ENCODE data around the gene SLC6A18. TPM values are rescaled to one million over a fixed set of nuclear protein-coding genes. Genes with fewer than 3 reads are reported as not detected.
"Not testable (repeated sequence)": the region's sequence is repeated elsewhere in the genome, so short reads cannot be mapped to it uniquely, and the experiment has no call there.

The SLC6A18 gene
- total RNA-seq, 4 donors from 2014 or later, result not detected

- Histone ChIP-seq H3K27me3 (no peaks in the 10 kb centered on the region), H3K9me3 (peaks cover 0 to 36% (median 0%) of the 10 kb centered on the region in 4 donors), H3K4me1 (no peaks in the 10 kb centered on the region), H3K4me3 (no peak overlapping the region), H3K36me3 (no peaks in the 10 kb centered on the region), H3K27ac (no peak overlapping the region)
- no peak for TF ChIP-seq POLR2A (IDR thresholded peaks at IDR 0.05)
- TF ChIP-seq EP300 (IDR thresholded peaks at IDR 0.05), result no peak
- WGBS, 2 donors, result 80 to 89% methylated on average over 16 of the region's 16 CpGs
- DNase-seq (ENCODE audit: low spot score in 2 of 2), result no peak
Observed at GRCh38 chr5:1274471-1274870, 49.3 kb downstream of the SLC6A18 start.

- not testable (repeated sequence) for H3K4me3 ChIP-seq; DNase-seq (ENCODE audit: low spot score in 2 of 2); H3K27me3 ChIP-seq; H3K4me1 ChIP-seq; H3K36me3 ChIP-seq; H3K27ac ChIP-seq
- H3K9me3 ChIP-seq, result peaks cover 0 to 38% (median 0%) of the 10 kb centered on the region in 4 donors
- WGBS, 2 donors, result 72 to 75% methylated on average over 10 of the region's 10 CpGs
Observed at GRCh38 chr5:1275397-1276391, 50.5 kb downstream of the SLC6A18 start.

GRCh38 chr5:1276930-1277329 is 51.7 kb downstream of the SLC6A18 start:
- no peaks in the 10 kb centered on the region for H3K36me3 ChIP-seq
- H3K4me1 ChIP-seq, result no peaks in the 10 kb centered on the region
- peaks cover 0 to 36% (median 0%) of the 10 kb centered on the region in 4 donors for H3K9me3 ChIP-seq
- WGBS, 2 donors, result 77 to 80% methylated on average over 7 to 19 of the region's 20 CpGs
- H3K27me3 ChIP-seq, result no peaks in the 10 kb centered on the region
- TF ChIP-seq CTCF (IDR thresholded peaks at IDR 0.05) (no peak), POLR2A (IDR thresholded peaks at IDR 0.05) (no peak), EP300 (IDR thresholded peaks at IDR 0.05) (no peak)
- no peak overlapping the region for H3K27ac ChIP-seq
- no peak for DNase-seq (ENCODE audit: low spot score in 2 of 2)
- H3K4me3 ChIP-seq, result no peak overlapping the region

- WGBS, 2 donors, result 80 to 84% methylated on average over 19 to 21 of the region's 21 CpGs
- Histone ChIP-seq H3K27me3 (no peaks in the 10 kb centered on the region), H3K9me3 (peaks cover 0 to 36% (median 0%) of the 10 kb centered on the region in 4 donors), H3K4me1 (no peaks in the 10 kb centered on the region), H3K27ac (no peak overlapping the region), H3K4me3 (no peak overlapping the region), H3K36me3 (no peaks in the 10 kb centered on the region)
- no peak for DNase-seq (ENCODE audit: low spot score in 2 of 2)
- no peak for TF ChIP-seq EP300 (IDR thresholded peaks at IDR 0.05)
Observed at GRCh38 chr5:1277331-1277730, 52.1 kb downstream of the SLC6A18 start.

GRCh38 chr5:1277781-1278180 is 52.6 kb downstream of the SLC6A18 start:
- no peak for DNase-seq (ENCODE audit: low spot score in 2 of 2)

GRCh38 chr5:1278216-1278615 is 53.0 kb downstream of the SLC6A18 start:
- TF ChIP-seq EP300 (IDR thresholded peaks at IDR 0.05) (no peak), CTCF (IDR thresholded peaks at IDR 0.05) (no peak), POLR2A (IDR thresholded peaks at IDR 0.05) (no peak)
- DNase-seq (ENCODE audit: low spot score in 2 of 2), result no peak
- 95 to 97% methylated on average over 12 of the region's 13 CpGs for WGBS, 2 donors

More at GRCh38 chr5:1277781-1278180, 52.6 kb downstream of the SLC6A18 start:
- Histone ChIP-seq H3K4me1 (no peaks in the 10 kb centered on the region), H3K36me3 (no peaks in the 10 kb centered on the region), H3K4me3 (no peak overlapping the region), H3K27ac (no peak overlapping the region), H3K27me3 (no peaks in the 10 kb centered on the region), H3K9me3 (peaks cover 0 to 36% (median 0%) of the 10 kb centered on the region in 4 donors)
- WGBS, 2 donors, result 89% methylated on average over 10 of the region's 10 CpGs
- TF ChIP-seq EP300 (IDR thresholded peaks at IDR 0.05) (no peak), CTCF (IDR thresholded peaks at IDR 0.05) (no peak), POLR2A (IDR thresholded peaks at IDR 0.05) (no peak)

More at GRCh38 chr5:1278216-1278615, 53.0 kb downstream of the SLC6A18 start:
- H3K27me3 ChIP-seq, result no peaks in the 10 kb centered on the region
- H3K36me3 ChIP-seq, result no peaks in the 10 kb centered on the region
- peaks cover 0 to 36% (median 0%) of the 10 kb centered on the region in 4 donors for H3K9me3 ChIP-seq
- no peaks in the 10 kb centered on the region for H3K4me1 ChIP-seq
- no peak overlapping the region for H3K4me3 ChIP-seq
- no peak overlapping the region for H3K27ac ChIP-seq

All from tibial nerve (tissue), 4 donors.